TTC549 (cell line): ENCODE data around the gene SETD3.

Experiments used
- FAIRE-seq: peaks from 2 replicates; lab custom pipeline; 2012; peaks lifted over from hg19 to GRCh38; lab: Jason Lieb, UNC

SETD3 gene

DNA sequence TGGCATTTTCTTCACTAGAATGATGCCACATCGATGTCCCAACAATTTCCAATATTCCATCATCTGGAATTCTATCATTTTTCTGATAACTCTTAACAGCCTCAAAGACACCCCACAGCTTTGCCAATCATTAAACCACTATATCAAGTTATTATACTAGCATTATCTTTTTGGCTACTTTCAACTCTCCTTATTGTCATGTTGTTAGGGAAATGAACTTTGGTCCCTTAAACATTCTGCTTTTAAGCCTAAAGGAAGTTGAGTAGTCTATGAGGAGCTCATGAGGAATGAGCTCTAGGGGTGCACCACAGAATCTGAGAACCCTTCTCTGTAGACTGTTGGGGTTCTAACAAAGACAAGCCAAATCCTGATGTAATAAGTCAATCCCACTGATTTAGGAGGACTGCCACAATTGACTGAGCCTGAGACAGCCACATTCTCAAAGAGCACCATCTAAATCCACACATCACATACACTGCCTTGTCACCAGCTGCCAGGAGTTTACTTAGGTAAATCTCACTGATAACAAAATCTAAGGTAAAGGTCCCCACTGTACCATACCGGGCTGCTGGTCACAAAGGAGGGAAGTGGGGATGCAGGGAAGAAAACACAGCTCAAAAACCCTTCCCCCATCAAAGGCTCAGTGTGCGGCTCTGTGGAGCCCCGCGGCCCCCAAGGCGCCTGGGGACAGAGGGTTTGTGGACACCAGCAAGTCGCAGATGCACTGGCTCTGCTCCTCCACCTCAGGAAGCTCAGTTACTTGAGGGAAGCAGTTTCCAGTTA is 58.2 kb downstream of the SETD3 start:
- no peak for FAIRE-seq

GRCh38 chr14:99420711-99421110 is 59.9 kb downstream of the SETD3 start:
- no peak for FAIRE-seq

- FAIRE-seq: no peak
These were observed 60.8 kb downstream of the SETD3 start for GRCh38 chr14:99419905-99420304.

- FAIRE-seq: no peak
These were observed 62.4 kb downstream of the SETD3 start for GRCh38 chr14:99418242-99418641.

DNA sequence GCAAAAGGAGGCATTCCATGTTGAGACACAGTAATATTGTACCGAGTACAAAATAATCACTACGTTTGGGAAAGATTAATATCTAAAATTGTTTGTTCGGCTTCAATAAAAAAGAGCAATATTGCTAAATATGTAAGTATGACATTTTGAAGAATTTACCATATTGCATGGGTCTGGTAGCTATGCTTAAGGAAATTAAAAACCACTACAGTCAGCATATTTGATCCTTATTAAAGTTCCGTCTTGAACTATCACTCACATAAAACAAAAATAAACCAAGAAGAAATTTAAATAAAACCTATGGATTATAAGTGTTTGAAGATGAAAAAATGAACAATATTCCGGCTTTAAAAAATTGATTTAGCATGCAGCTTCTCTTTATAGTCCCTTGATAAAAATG is 63.8 kb downstream of the SETD3 start:
- no peak for FAIRE-seq

GRCh38 chr14:99415496-99416281 is 65.0 kb downstream of the SETD3 start:
- peak; percentile 91 for FAIRE-seq

- no peak for FAIRE-seq
These were observed 66.7 kb downstream of the SETD3 start for GRCh38 chr14:99413911-99414310.

DNA sequence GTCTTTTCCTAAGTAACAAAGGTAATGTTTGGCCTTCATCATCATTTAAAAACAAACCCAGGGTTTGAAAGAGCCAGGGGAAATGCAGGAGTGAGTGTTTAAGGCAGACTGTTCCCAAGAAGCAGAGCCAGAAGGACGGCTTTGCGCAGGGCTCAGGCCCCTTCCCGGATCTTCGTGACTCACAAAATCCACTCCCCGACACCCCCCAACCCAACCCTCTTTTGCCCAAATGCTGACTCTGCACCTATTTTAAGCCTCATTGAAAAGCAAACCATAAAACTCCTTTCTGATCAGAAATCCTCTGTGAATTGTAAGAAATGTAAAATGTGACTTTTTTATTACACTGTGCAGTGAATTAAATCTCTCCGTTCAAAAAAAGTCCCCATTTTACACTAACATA is 67.5 kb downstream of the SETD3 start:
- no peak for FAIRE-seq

DNA sequence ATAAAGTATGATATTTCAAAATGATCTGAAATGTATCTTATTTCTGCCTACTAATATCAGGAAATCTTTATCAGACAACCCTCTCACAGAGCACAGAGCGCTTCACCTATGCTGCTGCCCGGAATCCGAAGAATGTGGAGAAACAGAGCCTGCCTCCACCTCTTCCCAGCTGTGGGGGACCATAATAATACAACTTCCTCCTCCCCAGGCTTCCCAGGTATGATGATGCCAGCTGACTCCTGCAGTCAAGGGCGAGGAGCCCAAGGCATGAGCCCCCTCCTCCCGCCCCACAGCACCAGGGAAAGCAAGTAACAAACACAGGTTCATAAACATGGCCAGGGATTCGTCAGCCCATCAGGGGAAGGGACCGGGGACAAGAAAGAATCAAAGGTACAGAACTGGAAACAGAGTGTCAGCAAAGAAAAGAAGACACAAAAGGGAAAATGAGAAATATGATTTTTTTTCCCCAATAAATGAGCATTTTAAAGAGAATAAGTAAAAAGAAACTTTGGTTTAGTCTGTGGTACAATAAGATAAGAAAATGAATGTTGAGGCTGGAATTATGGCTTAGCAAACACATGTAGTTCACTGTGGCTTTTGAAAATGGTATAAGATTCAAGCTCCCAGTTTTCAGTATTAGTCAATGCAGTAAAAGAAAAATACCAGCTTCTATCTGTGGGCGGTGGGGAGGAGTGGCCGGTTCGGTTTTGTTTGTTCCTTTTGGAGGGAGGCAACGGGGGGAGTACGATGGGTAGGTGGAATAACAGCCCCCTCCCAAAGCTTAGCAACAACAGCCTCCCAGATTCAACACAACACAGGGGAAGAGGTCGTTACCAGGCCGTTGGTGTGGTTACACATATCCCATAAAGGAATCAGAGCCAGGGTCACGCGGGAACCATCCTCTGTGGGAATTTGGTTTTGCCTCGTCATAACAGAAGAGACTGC is 68.3 kb downstream of the SETD3 start:
- FAIRE-seq: no peak

DNA sequence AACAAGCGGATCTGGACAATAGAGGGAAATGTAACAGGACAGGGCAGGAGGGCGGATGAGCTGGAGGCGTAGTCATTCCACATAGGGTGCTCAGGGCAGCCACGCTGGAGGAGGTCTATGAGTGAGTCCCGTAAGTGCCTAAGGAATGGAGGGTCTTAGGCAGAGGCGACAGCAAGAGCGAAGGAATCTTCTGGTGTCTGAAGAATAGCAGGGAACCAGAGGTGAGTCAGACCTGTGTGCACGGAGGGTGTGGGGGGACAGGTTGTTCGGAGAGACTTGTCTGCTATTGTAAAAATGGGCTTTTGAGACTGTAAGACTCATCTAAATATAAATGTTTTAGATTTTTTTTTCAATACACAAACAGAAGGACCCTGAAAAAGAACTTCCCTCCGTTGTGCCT is 70.6 kb downstream of the SETD3 start:
- no peak for FAIRE-seq

GRCh38 chr14:99408971-99409289 is 71.7 kb downstream of the SETD3 start:
- no peak for FAIRE-seq

- FAIRE-seq: no peak
These were observed 72.2 kb downstream of the SETD3 start for GRCh38 chr14:99408286-99408970.

- no peak for FAIRE-seq
These were observed 73.2 kb downstream of the SETD3 start for GRCh38 chr14:99407416-99407815.

DNA sequence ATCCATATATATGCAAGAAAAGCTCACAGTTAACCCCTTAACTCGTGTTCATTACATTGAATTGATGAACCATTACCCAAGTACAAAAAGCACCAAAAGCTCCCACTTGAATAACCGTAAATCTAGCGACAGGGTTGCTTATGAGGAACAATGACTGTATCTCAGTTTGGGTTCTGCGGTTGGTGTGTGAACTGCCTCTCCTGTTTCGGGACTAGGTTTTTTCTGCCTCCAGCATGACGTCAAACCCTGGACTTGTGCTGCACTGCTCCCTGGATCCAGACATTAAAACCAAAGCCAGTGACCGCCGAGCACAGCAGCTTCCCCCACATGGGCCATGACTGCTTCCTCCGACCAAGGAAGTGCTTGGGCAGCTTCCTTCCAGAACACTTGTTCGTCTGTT is 77.7 kb downstream of the SETD3 start:
- no peak for FAIRE-seq

DNA sequence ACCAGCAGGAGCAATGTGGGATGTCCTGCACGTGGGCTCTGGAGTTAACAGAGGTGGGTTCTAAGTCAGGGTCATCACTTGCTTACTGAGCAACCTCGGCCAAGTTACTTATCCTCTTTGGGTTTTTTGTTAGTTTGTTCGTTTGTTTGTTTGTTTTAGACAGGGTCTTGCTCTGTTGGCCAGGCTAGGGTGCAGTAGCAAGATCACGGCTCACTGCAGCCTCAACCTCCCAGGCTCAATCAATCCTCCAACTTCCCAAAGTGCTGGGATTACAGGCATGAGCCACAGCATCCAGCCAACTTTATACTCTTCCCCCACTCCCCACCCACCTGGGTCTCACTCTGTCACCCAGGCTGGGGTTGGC is 78.4 kb downstream of the SETD3 start:
- FAIRE-seq: no peak

GRCh38 chr14:99401621-99402284 is 78.9 kb downstream of the SETD3 start:
- no peak for FAIRE-seq

DNA sequence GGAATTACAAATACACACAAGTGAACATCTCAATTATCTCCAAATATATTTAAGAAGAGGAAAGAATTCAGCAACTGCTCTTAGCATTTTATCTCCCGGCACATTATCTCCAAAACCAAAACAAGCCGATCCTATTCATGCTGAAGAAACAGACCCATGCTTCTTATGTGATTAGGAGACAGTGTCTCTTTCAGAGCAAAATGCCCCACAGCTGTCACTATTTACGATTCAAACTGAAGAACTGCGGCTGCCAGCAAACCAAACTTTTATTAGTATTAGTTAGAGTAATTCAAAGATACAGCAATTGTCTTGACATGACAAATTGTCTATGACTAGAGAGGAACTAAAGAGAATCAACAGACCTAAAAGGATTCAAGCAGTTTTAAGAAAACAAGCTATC is 79.4 kb downstream of the SETD3 start:
- no peak for FAIRE-seq

GRCh38 chr14:99397698-99398097 is 83.0 kb downstream of the SETD3 start:
- FAIRE-seq: no peak

GRCh38 chr14:99395909-99396530 is 84.6 kb downstream of the SETD3 start:
- no peak for FAIRE-seq

GRCh38 chr14:99394602-99395156 is 86.0 kb downstream of the SETD3 start:
- no peak for FAIRE-seq
